NCI-H82 treated with DMSO at 0.1 percent for 48 hours (cell line): Measurements from ENCODE around the gene TBX10.
"Not testable (repeated sequence)": the region's sequence is repeated elsewhere in the genome, so short reads cannot be mapped to it uniquely, and the experiment has no call there.

Experiments
- DNase-seq: peaks from one replicate; lab custom pipeline; 2025; ENCODE audit not compliant: unreplicated experiment; lab: John Stamatoyannopoulos, UW

TBX10 gene

GRCh38 chr11:67664696-67665540, 25.4 kb upstream of the TBX10 start:
- no peak for DNase-seq

DNA sequence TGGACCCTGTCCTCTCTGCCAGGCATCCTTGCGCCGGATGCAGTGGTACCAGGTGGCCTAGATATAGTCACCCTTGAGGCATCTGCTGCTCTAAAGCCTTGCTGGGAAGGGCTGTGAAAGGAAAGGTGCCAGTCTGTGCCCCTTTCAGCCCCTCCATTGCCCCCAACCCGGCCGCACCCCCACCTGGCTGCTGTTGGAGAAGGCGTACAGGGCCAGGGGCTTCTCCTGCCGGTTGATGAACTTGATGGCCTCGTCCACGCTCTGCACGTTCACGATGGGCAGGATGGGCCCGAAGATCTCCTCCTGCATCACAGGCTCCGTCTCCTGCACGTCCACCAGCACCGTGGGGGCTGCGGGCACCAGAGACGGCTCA, 24.6 kb upstream of the TBX10 start:
- DNase-seq, result no peak

DNA sequence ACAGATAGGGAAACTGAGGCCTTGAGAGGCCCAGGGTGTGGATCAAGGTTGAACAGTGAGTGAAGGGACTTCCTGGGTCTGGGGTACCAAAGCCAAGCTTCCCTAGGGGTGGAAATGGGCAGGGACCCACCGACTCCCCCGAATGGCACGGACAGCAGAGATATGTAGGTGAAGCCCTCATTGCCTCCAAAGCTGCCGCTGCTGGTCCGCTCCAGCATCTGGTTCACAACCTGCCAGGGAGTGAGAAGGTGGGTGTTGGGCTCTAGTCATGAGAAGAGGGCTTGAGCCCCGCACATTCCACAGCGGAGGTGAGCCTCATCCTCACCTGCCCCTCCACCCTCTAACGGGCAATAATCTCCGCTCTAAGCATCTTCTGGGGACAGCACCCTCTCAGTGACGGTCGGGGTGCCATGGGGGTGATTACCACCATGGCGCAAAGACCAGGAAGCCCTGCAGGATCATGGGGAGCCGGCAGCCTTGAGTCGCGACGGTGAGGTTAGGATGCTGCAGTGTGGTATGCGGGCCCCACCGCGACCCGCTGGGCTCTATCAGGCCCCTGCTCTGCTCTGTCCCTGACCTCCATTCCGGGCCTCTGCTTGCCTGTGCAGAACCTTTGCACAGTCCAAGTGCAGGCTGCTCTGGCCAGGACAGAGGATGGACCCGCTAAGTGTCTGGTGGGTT, 24.1 kb upstream of the TBX10 start:
- DNase-seq, result no peak

DNA sequence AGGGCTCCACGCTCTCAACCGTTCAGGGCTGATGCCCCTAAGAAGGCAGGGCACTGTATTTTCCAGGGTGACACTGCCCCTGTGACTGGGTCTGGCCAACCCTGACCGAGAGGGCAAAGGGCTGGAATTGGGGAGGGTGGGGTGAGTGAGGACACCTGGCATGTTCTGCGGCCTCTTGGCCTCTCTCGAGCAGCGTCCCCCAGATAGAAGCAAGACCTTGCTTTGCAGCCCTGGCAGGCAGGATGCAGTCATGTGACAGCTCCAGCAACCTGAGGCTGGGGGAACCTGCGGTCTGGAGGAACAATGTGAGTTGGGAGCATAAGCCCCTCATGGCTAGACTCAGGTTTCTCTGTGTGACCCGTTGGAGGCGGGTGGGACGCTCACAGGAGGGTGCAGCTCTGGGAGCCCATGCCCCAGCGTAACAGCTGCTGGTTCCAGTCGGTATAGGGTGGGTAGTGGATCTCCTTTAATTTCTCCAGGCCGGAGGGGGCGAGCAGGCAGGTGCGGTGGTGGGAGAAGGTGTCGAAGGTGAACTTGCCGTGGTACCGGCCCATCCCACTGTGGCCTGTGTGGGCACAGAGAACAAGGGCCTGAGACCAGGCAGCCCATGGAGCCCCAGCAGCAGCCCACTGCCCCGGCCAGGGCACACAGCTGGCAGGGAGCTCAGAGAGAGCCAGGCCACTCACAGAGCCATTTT, 23.4 kb upstream of the TBX10 start:
- DNase-seq, result no peak

- DNase-seq, result no peak
These were observed 22.7 kb upstream of the TBX10 start for GRCh38 chr11:67662142-67662834.

DNA sequence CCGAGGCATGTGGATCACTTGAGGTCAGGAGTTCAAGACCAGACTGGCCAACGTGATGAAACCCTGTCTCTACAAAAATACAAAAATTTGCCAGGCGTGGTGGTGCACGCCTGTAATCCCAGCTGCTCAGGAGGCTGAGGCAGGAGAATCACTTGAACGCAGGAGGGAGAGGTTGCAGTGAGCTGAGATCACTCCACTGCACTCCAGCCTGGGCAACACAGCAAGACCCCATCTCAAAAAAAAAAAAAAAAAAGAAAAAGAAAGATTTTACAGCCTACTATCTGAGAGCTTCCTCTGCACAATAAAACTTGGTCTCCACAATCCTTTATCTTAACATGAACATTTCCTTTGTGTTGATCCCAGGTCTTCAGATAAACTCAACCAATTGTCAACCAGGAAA, 21.2 kb upstream of the TBX10 start:
- DNase-seq, result not testable (repeated sequence)

GRCh38 chr11:67659651-67660165, 20.1 kb upstream of the TBX10 start:
- DNase-seq, result not testable (repeated sequence)

GRCh38 chr11:67657300-67657699, 17.7 kb upstream of the TBX10 start:
- no peak for DNase-seq

DNA sequence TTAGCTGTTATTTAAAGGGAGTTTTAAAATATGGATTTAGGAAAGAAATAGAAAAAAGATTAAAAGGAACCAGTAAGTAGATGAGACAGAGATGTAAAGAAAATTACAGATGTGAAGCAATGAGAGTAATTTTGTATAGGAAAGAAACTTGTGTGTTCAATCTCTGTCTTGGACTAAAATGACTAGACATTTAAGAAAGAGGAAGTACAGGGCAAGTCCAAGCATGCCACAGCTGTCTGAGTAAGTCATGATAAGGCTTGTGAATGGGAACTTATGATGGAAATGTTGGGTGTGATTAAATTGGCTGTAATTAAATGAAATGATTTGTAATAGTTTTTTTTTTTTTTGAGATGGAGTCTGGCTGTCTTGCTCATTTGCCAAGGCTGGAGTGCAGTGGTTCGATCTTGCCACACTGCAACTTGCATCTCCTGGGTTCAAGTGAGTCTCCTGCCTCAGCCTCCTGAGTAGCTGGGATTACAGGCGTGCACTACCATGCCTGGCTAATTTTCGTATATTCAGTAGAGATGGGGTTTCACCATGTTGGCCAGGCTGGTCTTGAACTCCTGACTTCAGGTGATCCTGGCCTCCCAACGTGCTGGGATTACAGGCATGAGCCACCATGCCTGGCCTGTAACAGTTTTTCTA, 16.8 kb upstream of the TBX10 start:
- DNase-seq, result no peak

GRCh38 chr11:67654225-67654624, 14.7 kb upstream of the TBX10 start:
- no peak for DNase-seq

DNA sequence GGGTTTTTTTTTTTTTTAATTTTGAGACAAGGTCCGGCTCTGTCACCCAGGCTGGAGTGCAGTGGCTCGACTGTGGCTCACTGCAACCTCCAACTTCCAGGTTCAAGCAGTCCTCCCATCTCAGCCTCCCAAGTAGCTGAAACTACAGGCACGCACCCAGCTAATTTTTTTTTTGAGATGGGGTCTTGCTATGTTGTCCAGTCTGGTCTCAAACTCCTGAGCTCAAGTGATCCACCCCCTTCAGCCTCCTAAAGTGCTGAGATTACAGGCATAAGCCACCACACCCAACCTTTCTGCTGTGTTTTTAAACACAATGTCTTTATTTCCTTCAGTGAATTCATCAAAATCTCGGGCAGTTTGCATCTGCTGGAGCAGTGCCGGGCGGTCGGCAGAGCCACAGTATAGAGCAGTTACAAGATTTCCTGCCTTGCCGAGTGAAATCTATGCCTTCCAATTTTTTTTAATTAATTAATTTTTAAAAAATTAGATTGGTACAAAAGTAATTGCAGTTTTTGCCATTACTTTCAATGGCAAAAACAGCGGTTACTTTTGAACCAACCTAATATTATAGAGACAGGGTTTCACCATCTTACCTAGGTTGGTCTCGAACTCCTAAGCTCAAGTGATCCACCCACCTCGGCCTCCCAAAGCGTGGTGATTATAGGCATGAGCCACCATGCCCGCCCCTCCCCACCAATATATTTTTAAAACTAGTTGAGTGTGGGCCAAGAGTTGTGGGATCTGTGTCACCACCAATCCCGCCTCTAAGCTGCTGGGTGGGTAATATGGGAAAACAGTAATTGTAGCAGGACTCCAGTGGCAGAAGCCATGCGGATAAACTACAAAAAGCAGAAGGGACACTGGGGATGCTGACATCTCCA, 13.6 kb upstream of the TBX10 start:
- DNase-seq, result no peak

DNA sequence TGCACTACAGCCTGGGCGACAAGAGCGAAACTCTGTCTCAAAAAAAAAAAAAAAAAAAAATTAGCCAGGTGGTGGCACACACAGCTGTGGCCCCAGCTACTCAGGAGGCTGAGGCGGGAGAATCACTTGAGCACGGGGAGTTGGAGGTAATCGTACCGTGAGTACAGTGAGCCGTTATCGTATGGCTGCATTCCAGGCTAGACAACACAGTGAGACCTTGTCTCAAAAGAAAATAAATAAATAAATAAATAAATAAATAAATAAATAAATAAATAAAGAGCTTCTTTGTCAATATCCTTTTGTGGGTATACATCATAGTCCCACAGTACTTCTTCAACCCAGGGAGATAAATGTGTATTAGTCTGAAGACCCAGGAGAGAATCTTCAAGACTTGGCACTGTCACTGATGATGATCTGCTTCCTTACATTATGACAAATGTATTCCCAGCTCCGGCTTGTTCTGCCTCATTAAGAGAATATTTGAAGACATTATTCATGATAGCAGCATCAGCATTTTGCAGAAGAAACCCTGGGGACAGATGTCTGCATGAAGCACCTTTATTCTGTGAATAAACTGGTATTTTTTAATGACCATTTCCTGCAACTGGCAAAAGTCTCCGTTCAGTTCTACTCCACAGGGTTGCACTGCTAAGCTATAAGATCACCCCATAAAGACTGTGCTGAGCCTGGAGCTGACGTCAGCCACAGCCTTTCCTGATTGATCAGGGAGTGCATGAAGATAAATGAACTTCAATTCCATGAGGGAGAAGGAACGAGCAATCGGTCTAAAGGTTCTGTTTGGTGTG, 12.6 kb upstream of the TBX10 start:
- no peak for DNase-seq

GRCh38 chr11:67649634-67650510, 10.3 kb upstream of the TBX10 start:
- no peak for DNase-seq

- DNase-seq, result no peak
These were observed 9.4 kb upstream of the TBX10 start for GRCh38 chr11:67648796-67649613.

DNA sequence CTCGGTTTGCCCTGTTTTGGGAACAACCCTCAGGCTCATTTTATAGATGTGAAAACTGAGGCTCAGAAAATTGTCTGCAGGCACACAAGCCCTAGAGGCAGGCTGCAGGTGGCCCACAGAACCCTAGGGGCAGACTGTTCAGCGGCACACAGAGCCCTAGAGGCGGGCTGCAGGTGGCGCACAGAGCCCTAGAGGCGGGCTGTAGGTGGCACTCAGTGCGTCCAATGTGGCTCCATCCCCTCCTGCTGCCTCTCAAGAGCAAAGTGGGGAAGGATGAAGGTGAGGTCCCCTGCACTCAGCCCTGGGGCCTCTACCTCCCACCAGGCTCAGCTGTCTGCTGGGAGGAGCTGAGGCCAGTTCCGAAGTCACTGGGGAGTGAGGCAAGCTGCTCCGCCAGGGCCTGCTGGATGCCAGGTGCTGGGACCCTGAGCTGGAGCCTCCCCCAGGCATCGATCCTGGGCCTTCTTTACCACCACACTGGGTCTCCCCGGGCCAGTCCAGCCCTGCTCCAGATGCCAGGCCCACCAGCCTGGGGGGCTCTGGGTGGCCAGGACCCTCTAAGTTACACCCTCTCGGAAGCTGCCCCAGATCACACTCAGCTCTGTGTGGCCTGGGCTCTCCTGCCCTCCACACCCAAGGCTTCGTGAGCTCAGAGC, 8.7 kb upstream of the TBX10 start:
- no peak for DNase-seq

DNA sequence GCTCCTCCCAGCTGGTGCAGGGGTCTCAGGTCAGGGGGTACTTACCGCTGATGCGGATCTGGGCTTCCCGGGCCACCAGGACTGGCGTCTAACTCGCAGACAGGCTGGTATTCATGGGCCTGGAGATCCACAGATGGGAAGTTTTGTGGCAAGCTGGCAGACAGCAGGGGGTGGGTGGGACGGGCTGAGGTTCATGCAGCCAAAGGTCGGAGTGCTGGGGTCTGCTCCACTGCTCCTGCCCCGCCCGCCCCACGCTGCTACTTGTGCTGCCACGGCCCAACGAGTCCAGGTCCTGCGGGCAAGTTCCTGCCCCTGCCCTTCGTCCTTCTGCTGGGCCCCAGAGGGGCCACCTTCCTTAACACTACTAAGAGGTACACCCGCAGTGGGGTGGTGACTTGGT, 7.9 kb upstream of the TBX10 start:
- DNase-seq, result no peak
